Thyroid gland (tissue), 4 donors: ENCODE measurements around the gene KDM4B.

ENCODE experiments used
- POLR2A ChIP-seq, 2 donors: fragments of 450-650 bp; IDR thresholded peaks; one replicate each; pipeline ENCODE4 v1.6.1; 2017; ENCODE audit warnings: antibody characterized with exemption in 2 of 2, mild to moderate bottlenecking in 2 of 2, moderate library complexity in 1 of 2
- TF ChIP-seq, protein P1 (sequence below), 6 experiments: fragments of 200-600 bp in 3 of 6; fragments of 450-650 bp in 3 of 6; sonication (generic) in 3 of 6; IDR thresholded peaks; one replicate each; pipeline ENCODE4 v1.5.1; 2016 to 2019; ENCODE audit warnings: antibody characterized with exemption in 6 of 6, mild to moderate bottlenecking in 2 of 6, inconsistent platforms in 1 of 6, moderate library complexity in 1 of 6

DNA sequence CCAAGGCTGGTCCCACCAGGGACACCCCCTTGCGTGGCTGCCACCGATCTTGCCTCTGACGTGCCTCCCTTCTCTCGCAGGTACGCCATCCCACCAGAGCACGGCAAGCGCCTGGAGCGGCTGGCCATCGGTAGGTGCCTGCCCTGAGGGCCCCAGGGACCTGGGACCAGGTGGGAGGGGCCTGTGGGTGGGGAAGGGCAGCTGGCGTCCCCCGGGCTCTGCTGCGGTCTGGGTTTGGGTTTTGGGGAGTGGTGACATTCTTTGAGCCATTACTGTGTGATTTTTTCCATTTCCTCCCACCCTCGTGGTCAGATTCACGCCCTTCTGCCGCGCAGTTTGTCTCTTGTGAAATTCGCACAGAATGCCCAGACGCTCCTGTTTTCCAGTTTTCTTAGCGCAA is 102.0 kb downstream of the KDM4B start:
- TF ChIP-seq, protein P1, sequence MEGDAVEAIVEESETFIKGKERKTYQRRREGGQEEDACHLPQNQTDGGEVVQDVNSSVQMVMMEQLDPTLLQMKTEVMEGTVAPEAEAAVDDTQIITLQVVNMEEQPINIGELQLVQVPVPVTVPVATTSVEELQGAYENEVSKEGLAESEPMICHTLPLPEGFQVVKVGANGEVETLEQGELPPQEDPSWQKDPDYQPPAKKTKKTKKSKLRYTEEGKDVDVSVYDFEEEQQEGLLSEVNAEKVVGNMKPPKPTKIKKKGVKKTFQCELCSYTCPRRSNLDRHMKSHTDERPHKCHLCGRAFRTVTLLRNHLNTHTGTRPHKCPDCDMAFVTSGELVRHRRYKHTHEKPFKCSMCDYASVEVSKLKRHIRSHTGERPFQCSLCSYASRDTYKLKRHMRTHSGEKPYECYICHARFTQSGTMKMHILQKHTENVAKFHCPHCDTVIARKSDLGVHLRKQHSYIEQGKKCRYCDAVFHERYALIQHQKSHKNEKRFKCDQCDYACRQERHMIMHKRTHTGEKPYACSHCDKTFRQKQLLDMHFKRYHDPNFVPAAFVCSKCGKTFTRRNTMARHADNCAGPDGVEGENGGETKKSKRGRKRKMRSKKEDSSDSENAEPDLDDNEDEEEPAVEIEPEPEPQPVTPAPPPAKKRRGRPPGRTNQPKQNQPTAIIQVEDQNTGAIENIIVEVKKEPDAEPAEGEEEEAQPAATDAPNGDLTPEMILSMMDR (IDR thresholded peaks at IDR 0.05), result no peak
- no peak for TF ChIP-seq POLR2A (IDR thresholded peaks at IDR 0.05)
